Measurements from ENCODE around the gene ARRDC5.

- no peak for TF ChIP-seq POLR2A (IDR thresholded peaks at IDR 0.05; ENCODE audit: low read depth, low read length)
- TF ChIP-seq CTCF (IDR thresholded peaks at IDR 0.05; ENCODE audit: extremely low read depth in 1 of 2, insufficient read depth in 1 of 2, low read depth in 1 of 2, low read length in 2 of 2), result no peak
Measured at GRCh38 chr19:4923276-4923747, 20.6 kb upstream of the ARRDC5 start.
